Measurements from ENCODE around the gene SCN10A. TPM values are rescaled to one million over a fixed set of nuclear protein-coding genes. Genes with fewer than 3 reads are reported as not detected.

The SCN10A gene
- total and polyA plus RNA-seq, 4 experiments from 2014 or later: not detected

GRCh38 chr3:38649500-38650247, 166.3 kb downstream of the SCN10A start, which contains the start of gene SCN5A:
Gene SCN5A, minus strand, starts transcription at chr3:38649687. Its CDS starts 16,380 bp downstream, at chr3:38633307.
- intact Hi-C loops (cut with micrococcal nuclease): loop anchor here (5.0 kb wide), 1 partner anchor 302 kb away; the partner anchor contains the start of gene XYLB
- ChIA-PET POLR2A (ENCODE audit: partially characterized antibody) (interaction anchor here (1.0 kb wide), 1 partner anchor 139 kb away, joined by 3 read pairs; no protein-coding TSS in a partner anchor), CTCF (ENCODE audit: partially characterized antibody) (no interaction called here)
- Histone ChIP-seq H3K4me1 (ENCODE audit: insufficient read depth, low read length) (peaks cover 22% of the 10 kb centered on the region), H3K4me3 (ENCODE audit: low read length in 2 of 2) (peak within 1 kb of the TSS in 1 of 2 donors; percentile 50), H3K36me3 (ENCODE audit: insufficient read depth, low read length) (no peaks in the 10 kb centered on the region), H3K27ac (ENCODE audit: low read depth, low read length) (no peak within 1 kb of the TSS), H3K9me3 (ENCODE audit: control insufficient read depth in 1 of 2, low read length in 2 of 2) (no peaks in the 10 kb centered on the region), H3K27me3 (ENCODE audit: insufficient read depth, low read length) (peaks cover 12% of the 10 kb centered on the region)
- no peaks in the 10 kb centered on the region for H3K9me3 Mint-ChIP-seq
- peaks cover 11 to 21% of the 10 kb centered on the region in 2 donors for H3K27me3 Mint-ChIP-seq
- DNase-seq: peak in 4 of 5 donors; percentile 41 to 53 (median 45)
- H3K36me3 Mint-ChIP-seq: no peaks in the 10 kb centered on the region
- H3K4me1 Mint-ChIP-seq: peaks cover 4 to 7% (median 6%) of the 10 kb centered on the region in 4 donors
- H3K27ac Mint-ChIP-seq: peak within 1 kb of the TSS in 4 of 7 donors; percentile 43 to 63 (median 48)
- peak within 1 kb of the TSS; percentile 71 to 85 (median 78) for H3K4me3 Mint-ChIP-seq

GRCh38 chr3:38648659-38649499, 167.1 kb downstream of the SCN10A start:
- H3K4me3 Mint-ChIP-seq: peak overlapping the region; percentile 71 to 85 (median 78)
- peak overlapping the region in 4 of 7 donors; percentile 43 to 63 (median 48) for H3K27ac Mint-ChIP-seq
- H3K4me3 ChIP-seq (ENCODE audit: low read length in 2 of 2): peak overlapping the region in 1 of 2 donors; percentile 38

GRCh38 chr3:38648024-38648658, 167.9 kb downstream of the SCN10A start:
- ChIA-PET POLR2A (ENCODE audit: partially characterized antibody) (no interaction called here), CTCF (ENCODE audit: partially characterized antibody) (interaction anchor here (0.9 to 3.4 kb wide), 7 partner anchors 8 to 352 kb away, joined by 3 to 19 read pairs (median 4); partner anchors contain the start of gene EXOG)
- H3K4me1 Mint-ChIP-seq: peaks cover 4 to 7% (median 6%) of the 10 kb centered on the region in 4 donors
- peaks cover 22% of the 10 kb centered on the region for H3K4me1 ChIP-seq (ENCODE audit: insufficient read depth, low read length)
- H3K36me3 ChIP-seq (ENCODE audit: insufficient read depth, low read length): no peaks in the 10 kb centered on the region
- intact Hi-C loops (cut with micrococcal nuclease): no loop called here
- H3K27me3 Mint-ChIP-seq: peaks cover 9 to 24% of the 10 kb centered on the region in 2 donors
- H3K4me3 ChIP-seq (ENCODE audit: low read length in 2 of 2): no peak overlapping the region
- H3K27ac Mint-ChIP-seq: peak overlapping the region in 1 of 7 donors; percentile 53
- peaks cover 12% of the 10 kb centered on the region for H3K27me3 ChIP-seq (ENCODE audit: insufficient read depth, low read length)
- H3K9me3 ChIP-seq (ENCODE audit: control insufficient read depth in 1 of 2, low read length in 2 of 2): no peaks in the 10 kb centered on the region
- H3K9me3 Mint-ChIP-seq: no peaks in the 10 kb centered on the region
- DNase-seq: no peak
- H3K36me3 Mint-ChIP-seq: no peaks in the 10 kb centered on the region
- H3K4me3 Mint-ChIP-seq: peak overlapping the region; percentile 71 to 85 (median 78)
- H3K27ac ChIP-seq (ENCODE audit: low read depth, low read length): no peak overlapping the region

More at GRCh38 chr3:38648659-38649499, 167.1 kb downstream of the SCN10A start:
- H3K4me1 Mint-ChIP-seq: peaks cover 4 to 7% (median 6%) of the 10 kb centered on the region in 4 donors
- no peaks in the 10 kb centered on the region for H3K36me3 ChIP-seq (ENCODE audit: insufficient read depth, low read length)
- DNase-seq: no peak
- no peaks in the 10 kb centered on the region for H3K36me3 Mint-ChIP-seq
- H3K9me3 ChIP-seq (ENCODE audit: control insufficient read depth in 1 of 2, low read length in 2 of 2): no peaks in the 10 kb centered on the region
- ChIA-PET POLR2A (ENCODE audit: partially characterized antibody) (interaction anchor here (1.0 kb wide), 1 partner anchor 138 kb away, joined by 3 read pairs; no protein-coding TSS in a partner anchor), CTCF (ENCODE audit: partially characterized antibody) (interaction anchor here (0.9 to 3.4 kb wide), 3 partner anchors 128 to 351 kb away, joined by 3 to 19 read pairs (median 3); no protein-coding TSS in a partner anchor)
- H3K27ac ChIP-seq (ENCODE audit: low read depth, low read length): no peak overlapping the region
- peaks cover 22% of the 10 kb centered on the region for H3K4me1 ChIP-seq (ENCODE audit: insufficient read depth, low read length)
- peaks cover 12% of the 10 kb centered on the region for H3K27me3 ChIP-seq (ENCODE audit: insufficient read depth, low read length)
- intact Hi-C loops (cut with micrococcal nuclease): no loop called here
- no peaks in the 10 kb centered on the region for H3K9me3 Mint-ChIP-seq
- H3K27me3 Mint-ChIP-seq: peaks cover 13 to 26% of the 10 kb centered on the region in 2 donors

GRCh38 chr3:38647217-38647970, 168.6 kb downstream of the SCN10A start:
- H3K4me1 ChIP-seq (ENCODE audit: insufficient read depth, low read length): peaks cover 22% of the 10 kb centered on the region
- ChIA-PET POLR2A (ENCODE audit: partially characterized antibody) (no interaction called here), CTCF (ENCODE audit: partially characterized antibody) (interaction anchor here (0.9 to 3.4 kb wide), 7 partner anchors 9 to 352 kb away, joined by 3 to 19 read pairs (median 5); partner anchors contain the start of gene EXOG)
- DNase-seq: no peak
- Mint-ChIP-seq H3K36me3 (no peaks in the 10 kb centered on the region), H3K9me3 (no peaks in the 10 kb centered on the region), H3K4me3 (no peak overlapping the region), H3K27me3 (peaks cover 9 to 20% of the 10 kb centered on the region in 2 donors), H3K27ac (no peak overlapping the region), H3K4me1 (peaks cover 4 to 7% (median 6%) of the 10 kb centered on the region in 4 donors)
- H3K9me3 ChIP-seq (ENCODE audit: control insufficient read depth in 1 of 2, low read length in 2 of 2): no peaks in the 10 kb centered on the region
- H3K4me3 ChIP-seq (ENCODE audit: low read length in 2 of 2): no peak overlapping the region
- no peaks in the 10 kb centered on the region for H3K36me3 ChIP-seq (ENCODE audit: insufficient read depth, low read length)
- peaks cover 12% of the 10 kb centered on the region for H3K27me3 ChIP-seq (ENCODE audit: insufficient read depth, low read length)
- intact Hi-C loops (cut with micrococcal nuclease): loop anchor here (2.0 kb wide), 1 partner anchor 641 kb away; no protein-coding TSS in a partner anchor
- no peak overlapping the region for H3K27ac ChIP-seq (ENCODE audit: low read depth, low read length)

Other genes starting within 250 kb of the SCN10A start
- under 1 TPM; 0.12 to 0.47 TPM for gene SCN5A, start 166.5 kb downstream of the SCN10A start, total RNA-seq
- not detected for gene SCN5A, start 166.5 kb downstream of the SCN10A start, polyA plus RNA-seq
- under 1 TPM; 0.08 to 0.15 TPM for gene SCN11A, start 235.7 kb upstream of the SCN10A start, total RNA-seq
- gene SCN11A, start 235.7 kb upstream of the SCN10A start, polyA plus RNA-seq: not detected
- gene WDR48, start 235.8 kb upstream of the SCN10A start, total RNA-seq: 10 to 100 TPM; 59.4 to 69.8 TPM
- 10 to 100 TPM; 32.6 to 48.1 TPM for gene WDR48, start 235.8 kb upstream of the SCN10A start, polyA plus RNA-seq

Measured in CD4-positive, alpha-beta memory T cell (primary cell).